HFF-Myc (cell line): ENCODE measurements around the gene UTRN.

Experiments
- DNase-seq: peaks from one replicate; pipeline ENCODE4 v3.0.0-alpha.2; 2011; ENCODE audit warnings: low read depth; ENCODE audit errors: extremely low read depth
- H3K4me3 ChIP-seq: replicated peaks from 2 replicates; pipeline ENCODE4 v1.5.1; 2011; ENCODE audit warnings: low read depth, mild to moderate bottlenecking, control low read depth, low read length
- TF ChIP-seq, protein P1 (sequence below): IDR thresholded peaks from 2 replicates; pipeline ENCODE4 v1.5.1; 2012; ENCODE audit warnings: mild to moderate bottlenecking, low read depth, low read length, control low read depth; ENCODE audit errors: missing control alignments

Gene UTRN

DNA sequence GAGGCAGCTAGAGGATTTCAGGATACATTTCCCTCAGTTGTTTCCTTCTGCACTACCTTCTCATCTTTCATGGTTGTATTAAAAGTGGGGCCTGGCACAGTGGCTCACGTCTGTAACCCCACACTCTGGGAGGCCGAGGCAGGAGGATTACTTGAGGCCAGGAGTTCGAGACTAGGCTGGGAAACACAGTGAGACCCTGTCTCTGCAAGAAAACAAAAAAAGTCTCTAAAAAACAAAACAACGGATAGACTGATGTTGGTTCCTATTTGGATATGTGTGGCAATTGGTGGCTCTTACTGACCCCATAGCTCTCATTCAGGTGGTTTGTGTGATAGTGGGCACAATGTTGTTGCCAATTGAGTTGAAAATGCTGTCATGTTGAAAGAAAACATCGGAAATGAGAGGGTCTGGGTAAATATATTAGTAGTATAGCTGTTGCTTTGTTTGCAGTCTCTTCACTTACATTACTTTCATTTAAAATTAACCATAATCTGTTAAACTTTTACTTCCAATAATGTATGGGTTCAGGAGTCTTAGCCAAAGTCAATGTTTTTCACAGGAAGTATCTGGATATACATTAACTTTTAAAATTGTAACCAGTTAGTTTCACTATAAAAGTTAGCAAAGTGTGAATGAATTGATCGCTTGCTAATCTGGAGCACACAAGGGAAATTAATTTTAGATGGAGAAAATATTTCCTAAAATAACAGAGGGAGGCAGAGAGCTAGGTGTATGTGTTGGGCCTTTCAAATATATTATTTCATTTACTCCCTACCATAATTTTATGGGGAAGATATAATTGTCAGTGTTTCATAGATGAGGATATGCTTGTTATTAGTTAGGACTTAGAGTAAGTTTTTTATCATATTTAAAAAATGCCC is 31.1 kb downstream of the UTRN start:
- TF ChIP-seq, protein P1, sequence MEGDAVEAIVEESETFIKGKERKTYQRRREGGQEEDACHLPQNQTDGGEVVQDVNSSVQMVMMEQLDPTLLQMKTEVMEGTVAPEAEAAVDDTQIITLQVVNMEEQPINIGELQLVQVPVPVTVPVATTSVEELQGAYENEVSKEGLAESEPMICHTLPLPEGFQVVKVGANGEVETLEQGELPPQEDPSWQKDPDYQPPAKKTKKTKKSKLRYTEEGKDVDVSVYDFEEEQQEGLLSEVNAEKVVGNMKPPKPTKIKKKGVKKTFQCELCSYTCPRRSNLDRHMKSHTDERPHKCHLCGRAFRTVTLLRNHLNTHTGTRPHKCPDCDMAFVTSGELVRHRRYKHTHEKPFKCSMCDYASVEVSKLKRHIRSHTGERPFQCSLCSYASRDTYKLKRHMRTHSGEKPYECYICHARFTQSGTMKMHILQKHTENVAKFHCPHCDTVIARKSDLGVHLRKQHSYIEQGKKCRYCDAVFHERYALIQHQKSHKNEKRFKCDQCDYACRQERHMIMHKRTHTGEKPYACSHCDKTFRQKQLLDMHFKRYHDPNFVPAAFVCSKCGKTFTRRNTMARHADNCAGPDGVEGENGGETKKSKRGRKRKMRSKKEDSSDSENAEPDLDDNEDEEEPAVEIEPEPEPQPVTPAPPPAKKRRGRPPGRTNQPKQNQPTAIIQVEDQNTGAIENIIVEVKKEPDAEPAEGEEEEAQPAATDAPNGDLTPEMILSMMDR, result no peak
- H3K4me3 ChIP-seq, result no peak overlapping the region
- DNase-seq, result no peak

DNA sequence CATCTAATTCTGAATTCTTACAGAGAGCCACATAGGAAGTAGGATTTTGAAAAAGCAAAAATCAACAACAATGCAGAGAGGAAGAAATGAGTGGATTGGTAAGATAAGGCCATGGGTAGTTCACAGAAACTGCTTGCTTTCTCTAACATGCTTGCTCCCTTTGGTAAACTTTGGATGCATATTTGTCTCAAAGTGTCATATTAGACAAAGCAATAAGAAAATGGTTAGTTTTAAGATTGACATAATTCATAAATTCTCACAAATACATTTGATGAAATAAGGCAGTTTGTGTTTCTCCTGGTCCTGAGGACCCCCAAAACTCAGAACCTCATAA is 31.7 kb downstream of the UTRN start:
- no peak overlapping the region for H3K4me3 ChIP-seq
- DNase-seq, result no peak
- TF ChIP-seq, protein P1, result no peak

DNA sequence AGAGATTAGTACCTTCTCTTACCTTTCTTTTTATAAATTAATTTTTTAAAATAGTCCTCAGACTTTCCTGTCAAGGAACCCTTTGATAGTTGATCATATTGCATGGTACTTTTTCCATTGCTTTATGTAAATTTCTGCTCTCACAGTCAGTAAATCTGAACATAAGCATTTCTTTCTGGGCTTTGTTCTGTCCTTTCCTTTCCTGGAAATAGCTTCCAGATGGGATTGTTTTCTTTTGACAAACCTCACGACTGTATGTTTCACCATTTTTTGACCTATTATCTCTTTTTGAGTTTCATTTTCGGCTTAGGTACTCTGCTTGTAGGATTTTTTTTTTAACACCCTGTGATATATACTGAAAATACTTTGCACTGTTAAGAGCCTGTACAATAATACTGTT is 32.6 kb downstream of the UTRN start:
- no peak for DNase-seq
- no peak overlapping the region for H3K4me3 ChIP-seq
- TF ChIP-seq, protein P1, result no peak

DNA sequence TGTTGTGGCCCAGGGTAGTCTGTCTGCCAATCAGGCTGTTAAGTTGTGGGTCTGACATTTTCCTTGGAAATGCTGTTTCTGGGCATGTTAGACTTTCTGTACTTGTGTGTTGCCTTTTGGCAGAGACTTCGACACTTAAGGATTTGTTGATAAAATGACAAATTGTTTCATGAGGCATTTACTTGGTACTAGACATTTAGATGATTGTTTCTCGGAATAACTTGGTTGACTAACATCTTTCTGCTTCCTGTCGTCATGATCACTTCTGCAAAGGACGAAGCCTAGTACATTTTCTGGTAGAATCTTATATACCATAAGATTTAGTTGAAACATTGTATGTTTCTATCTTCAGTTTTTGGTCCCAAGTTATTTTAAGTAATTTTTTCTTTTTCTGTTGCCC is 34.1 kb downstream of the UTRN start:
- no peak overlapping the region for H3K4me3 ChIP-seq
- TF ChIP-seq, protein P1, result no peak
- no peak for DNase-seq

DNA sequence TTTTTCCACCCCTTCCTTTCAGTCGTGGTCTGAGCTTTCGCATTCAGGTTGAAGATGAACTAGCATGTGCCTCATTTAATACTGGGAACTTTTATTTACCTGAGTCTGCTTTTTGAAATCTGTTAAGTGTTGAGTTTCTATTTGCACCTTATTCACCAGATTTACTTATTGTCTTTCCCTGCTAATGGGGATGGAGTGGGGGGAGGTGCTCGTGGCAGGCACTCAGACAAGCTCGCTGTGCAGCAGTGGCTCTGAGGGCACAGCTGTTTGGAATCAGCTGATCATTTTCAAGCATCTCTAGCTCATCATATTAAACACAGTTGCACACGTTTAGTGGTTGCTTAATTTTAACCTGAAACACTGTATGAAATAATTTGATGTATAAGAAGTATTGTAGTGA is 35.6 kb downstream of the UTRN start:
- H3K4me3 ChIP-seq, result no peak overlapping the region
- TF ChIP-seq, protein P1, result no peak
- no peak for DNase-seq

DNA sequence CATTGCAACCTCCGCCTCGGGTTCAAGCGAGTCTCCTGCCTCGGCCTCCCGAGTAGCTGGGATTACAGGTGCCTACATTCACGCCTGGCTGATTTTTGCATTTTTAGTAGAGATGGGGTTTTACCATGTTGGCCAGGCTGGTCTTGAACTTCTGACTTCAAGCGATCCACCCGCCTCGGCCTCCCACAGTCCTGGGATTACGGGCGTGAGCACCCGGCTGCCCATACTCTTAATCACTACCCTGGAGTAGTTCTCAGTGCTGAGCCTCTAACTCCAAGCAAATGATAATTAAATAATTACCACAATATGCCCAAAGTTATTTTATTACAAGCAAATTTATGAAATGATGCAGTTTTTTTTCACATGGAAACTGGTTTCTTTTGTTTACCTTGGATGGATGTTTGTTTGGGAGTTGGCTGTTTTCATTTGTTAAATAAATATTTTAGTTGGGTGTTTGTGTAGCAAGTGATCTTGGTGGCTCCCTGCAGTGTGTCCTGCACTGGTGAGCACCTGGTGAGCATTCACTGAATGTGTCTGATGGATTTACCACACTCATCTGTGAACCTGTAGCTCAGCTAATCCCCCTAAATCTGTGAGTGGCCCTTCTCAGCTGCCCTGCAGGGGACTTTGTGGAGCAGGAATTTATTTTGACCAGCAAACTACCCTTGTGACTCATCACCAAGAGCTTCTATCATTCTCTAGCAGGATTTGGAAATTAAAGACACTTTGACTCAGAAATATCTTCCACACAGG is 36.9 kb downstream of the UTRN start:
- no peak for DNase-seq
- no peak overlapping the region for H3K4me3 ChIP-seq
- TF ChIP-seq, protein P1, result no peak
